Hypothalamus (tissue), 51 donors: Measurements from ENCODE around the gene VSIR.

Source experiments
- DNase-seq, 51 donors: peaks; one replicate each; lab custom pipeline; 2025; lab: John Stamatoyannopoulos, UW

Gene VSIR

DNA sequence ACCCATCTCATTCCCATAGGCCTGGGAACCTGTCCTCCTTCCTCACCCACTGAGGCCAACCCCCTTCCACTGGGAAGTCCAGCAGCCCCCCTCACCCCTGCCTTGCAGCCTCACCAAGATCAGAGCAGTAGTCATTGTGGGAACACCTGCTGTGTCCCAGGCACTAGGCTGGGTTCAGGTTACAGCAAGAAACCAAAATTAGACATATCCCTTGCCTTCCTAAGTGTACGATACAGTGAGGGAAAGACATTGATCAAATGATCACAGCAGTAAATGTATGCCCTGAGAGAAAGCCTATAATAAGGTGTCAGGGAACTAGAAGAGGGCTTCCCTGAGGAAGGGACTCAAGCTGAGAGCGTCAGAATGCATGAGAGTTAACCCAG is 36.8 kb downstream of the VSIR start:
- DNase-seq: no peak

DNA sequence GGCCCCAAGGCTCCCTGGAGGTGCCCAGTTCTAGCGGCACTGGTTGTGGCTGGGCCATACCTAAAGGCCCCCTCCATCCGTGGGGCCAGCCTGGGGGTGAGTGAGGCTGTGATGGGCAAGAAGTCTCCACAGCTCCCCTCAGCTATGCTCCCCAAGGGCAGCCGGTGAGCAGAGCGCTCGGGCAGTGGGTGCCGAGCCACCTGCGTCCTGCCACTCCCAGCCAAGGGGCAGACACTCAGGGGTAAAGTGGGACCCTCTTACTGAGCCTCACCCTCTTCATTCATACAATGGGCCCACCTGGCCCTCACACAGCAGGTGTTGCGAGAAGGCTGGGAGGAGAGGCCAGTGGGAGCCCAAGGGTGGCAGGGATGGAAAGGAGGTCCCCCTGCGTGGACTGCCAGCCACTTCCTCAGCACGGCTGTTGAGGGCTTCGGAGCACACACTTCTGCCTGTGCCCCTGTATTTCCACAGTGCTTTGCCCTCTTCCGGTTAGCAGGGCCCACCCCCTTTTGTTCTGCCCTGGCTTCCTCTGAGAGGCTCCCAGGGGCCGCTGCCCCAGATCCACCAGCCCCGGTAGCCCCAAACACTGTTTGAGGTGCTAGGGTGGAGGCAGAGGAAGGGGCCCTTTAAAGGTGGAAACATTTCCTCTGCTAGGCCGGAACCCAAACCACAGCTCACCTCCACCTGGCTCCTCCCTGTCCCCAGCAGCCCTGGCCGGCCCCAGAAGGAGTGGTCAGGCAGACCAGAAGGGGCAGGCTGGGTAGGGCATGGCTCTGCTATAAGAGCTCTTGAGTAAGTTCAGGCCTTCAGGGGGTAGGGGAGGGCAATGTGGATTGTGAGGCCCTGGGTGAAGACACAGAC is 37.4 kb downstream of the VSIR start:
- DNase-seq: no peak

DNA sequence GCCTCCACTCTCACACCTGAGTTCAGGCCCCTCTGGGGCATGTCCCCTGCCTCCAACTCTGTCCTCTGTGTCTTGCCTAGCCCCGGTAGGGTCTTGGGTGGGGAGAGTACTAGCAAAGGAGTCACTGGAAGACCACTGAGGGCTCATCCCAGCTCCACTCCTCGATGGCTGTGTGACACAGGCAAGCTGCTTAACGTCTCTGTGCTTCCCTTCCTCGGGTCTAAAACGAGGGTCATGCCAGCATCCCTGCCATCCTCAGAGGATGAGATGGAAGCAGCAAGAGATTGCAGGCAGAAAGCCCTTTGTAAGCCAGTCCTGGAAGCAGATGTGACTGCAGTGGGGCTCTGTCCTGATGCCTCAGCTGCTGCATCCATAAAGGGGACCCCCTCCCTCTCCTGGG is 38.5 kb downstream of the VSIR start:
- DNase-seq: no peak

DNA sequence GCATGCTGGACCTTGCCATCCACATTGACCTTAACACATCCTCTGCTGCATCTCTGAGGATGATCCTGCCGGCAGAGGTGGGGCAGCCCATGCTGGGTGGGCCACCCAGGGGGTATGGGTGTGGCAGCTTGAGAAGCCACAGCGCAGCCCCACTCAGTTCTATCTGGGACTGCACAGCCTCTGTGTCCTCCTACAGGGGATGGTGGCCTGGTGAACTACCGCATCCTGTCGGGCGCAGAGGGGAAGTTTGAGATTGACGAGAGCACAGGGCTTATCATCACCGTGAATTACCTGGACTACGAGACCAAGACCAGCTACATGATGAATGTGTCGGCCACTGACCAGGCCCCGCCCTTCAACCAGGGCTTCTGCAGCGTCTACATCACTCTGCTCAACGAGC is 41.5 kb downstream of the VSIR start:
- no peak for DNase-seq

DNA sequence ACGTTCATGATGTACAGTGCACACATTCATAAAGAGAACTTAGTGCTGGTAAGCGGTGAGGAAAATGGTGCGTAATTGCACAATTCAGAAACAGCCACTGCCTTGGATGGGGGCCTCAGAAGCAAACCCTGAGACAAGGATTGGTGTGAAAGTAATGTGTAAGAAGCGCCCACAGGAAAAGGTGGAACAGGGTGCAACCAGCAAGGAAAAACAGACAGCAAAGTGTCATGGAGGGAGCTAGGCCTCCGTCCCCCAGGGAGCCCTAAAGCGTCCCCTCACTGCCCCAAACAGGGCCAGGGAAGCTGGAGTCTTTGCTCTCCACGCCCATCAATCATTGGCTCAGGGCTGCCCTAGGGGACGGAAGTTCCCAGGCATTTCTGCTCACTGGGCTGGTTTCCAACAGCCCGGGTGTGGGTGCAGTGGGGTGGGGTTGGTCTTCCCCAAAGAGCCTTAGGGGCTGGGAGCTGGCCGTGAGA is 44.1 kb downstream of the VSIR start:
- peak in 7 of 51 donors; percentile 11 to 37 (median 20) for DNase-seq

DNA sequence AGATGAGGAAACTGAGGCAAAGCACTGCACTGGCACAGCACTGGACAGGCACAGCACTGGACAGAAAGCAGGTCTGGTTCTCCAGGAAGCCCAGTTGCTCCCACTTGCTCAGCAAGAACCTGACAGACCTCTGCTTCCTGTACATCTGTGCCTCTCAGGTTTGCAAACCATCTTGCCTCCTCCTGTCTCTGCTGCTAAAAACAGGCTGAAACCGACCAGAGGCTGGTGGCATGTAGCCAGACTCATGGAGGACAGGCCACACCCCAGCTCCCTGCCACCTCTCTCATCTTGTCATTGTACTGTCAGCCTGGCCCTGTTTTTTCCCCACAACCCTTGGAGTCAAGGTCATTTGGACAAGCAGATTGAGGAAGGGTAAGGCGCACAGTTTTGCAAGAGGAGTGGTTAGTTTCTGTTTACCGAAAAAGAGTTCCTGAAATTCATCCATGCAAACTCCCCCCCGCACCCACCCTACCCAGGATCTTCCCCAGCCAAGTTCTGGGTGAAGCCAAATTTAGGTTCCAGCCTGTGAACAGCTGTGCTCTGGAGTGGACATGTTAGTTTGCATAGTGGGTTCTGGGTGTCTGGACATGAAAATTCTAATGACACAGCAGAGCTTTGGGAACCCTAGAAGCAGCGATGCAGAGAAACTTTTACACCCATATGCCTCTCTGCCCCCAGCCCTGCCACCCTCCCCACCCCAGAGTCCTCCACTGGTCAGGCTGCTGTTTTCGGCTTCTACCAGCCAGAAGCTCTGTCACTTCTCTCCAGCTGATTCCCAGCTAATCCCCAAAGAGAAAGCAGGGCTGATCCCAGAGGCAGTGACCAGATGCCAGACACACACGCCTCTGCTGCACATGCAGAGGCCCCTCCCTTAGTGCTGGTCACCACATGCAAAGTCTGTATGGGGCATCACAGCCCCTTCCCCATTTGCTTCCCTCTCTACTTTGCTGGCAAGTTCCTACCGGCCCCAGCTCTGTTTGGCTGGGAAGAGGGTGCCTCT is 45.3 kb downstream of the VSIR start:
- DNase-seq: peak in 2 of 51 donors; percentile 9 to 17

DNA sequence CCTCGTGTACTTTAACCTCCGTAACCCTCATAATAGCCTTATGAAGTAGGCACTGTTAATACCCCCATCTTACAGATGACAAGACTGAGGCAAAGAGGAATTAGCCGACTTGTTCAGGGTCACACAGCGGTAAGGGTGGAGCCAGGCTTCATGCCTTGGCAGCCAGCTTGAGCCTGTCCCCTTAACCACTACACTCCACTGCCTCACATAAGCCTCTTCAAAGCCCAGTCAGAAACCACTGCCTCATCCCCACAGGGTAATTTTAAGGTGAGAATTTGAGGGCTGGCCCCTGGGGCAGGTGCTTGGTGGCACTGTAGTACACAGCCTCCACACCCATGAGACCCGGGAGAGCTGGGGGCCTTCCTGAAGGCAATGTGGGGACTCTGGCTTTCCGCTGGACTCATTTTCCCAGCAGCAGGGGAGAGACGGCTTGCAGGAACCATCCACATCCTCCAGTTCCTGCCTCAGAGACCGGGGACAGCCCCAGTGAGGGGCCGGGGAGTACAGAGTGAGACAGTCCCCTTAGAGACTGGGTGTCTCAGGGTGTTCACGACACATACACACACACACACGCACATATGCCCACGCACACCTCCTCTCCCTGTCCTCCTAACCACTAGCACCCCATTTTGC is 46.1 kb downstream of the VSIR start:
- DNase-seq: no peak

DNA sequence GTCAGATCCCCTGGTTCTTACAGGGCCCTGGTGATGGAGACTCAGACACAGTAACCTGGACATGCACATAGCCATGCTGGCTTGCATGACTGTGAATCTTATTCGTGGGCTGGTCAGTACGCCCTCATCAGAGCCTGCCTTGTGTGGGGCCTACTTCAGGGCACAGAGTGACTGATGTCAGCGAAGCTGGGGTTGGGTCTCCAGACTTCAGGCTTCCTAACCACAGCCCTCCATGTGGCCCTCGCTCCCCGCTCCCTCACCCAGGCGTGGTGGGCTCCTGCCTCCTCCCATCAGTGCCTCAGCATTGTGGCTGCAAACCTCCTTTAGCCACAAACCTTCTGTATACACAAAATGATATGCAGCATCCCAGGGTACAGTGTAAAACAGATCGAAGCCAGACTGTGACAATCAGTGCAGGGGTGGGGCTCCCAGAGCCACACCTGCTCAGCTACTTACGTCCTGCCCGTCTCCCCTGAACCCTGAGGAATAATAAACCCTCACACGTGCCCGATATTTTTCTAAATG is 46.7 kb downstream of the VSIR start:
- no peak for DNase-seq

DNA sequence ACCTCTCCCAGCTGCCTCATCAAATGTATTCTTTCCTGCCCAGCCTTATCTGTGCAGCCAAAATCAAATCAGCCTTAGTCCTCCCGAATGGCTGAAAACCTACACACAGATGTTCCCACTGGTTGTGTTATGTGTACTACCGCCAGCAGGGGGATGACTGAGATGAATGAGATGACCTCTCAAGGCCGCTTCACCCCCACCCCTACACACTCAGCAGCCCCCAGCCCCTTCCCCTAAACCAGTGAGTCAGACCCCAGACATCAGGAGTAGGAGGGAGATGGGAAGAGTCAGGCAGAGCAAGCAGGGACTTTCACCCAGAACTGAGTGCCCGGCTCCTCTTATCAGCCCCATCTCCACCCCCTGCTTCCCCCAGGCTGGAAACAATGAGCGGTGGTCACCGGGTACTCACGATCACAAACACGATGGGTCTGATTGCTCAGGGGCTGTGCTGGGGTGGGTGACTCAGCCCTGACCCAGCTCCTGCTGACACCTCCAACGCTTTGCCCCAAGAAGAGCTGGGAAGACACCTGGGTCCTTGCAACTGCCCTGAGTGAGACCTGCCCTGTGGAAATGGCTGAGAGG is 47.2 kb downstream of the VSIR start:
- DNase-seq: no peak

DNA sequence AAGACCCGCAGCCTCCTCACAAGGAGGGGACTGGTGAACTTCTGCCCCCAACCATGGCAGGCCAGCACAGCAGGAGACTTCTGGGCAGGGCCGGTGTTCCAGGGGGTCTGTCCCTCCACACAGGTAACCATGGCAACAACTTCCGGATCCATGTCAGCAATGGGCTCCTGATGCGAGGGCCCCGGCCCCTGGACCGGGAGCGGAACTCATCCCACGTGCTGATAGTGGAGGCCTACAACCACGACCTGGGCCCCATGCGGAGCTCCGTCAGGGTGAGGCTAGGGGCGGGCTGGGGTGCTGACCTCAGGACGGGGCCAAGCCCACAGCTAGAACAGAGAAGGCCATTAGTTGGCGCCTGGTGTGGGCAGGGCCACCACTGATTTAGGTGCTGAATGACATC is 48.1 kb downstream of the VSIR start:
- no peak for DNase-seq

DNA sequence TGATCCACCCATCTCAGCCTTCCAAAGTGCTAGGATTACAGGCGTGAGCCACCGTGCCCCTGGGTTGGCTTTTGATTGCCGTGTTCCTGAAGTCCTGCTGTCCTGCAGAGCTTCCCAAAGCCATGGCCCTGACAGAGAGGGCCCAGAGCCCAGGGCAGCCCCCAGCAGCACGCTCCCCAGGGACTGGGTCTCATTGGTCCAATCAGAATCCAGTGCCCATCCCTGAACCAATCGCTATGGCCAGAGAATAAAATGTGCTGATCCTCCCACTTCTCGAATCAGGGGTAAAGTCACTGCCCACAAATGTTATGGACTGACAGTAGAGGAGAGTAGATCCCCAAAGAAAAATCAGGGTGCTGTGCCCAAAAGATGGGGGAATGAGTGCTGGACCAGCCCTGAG is 48.8 kb downstream of the VSIR start:
- no peak for DNase-seq

DNA sequence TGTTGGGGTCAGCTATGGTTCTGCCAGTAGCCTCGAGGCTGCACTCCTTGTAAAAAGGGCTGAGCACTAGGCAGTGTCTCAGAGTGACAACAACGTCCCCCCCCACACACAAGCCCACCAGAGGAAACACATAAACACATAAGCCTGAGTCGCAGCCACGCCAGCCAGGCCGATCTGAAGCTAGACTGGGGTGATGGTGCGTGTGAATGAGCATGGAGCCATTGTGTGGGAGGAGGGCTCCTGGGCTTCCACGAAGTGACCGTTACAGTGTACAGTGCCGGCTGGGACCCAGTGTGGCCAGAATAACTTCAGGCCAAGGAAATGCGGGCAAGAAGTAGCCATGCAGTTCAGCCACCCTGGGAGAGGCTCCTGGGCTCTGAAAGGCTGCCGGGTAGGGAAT is 50.0 kb downstream of the VSIR start:
- DNase-seq: no peak

DNA sequence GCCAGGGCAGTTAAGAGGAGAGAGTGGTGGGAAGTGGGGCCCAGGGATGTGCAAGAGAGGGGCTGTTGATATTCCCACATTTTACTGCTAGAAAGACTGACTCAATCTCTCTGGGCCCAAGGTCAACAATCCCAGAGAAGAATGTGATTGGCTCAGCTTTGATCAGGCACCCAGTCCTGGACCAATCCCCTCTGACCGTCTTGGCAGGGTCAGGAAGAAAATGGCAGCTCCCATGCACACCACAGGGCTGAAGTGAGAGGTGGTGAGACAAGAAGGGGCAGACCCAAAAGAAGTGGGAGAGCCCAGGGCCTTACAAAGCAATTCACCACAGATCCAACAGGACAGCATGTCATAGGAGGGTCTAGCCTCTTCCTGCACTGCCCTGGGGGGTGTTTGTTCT is 50.5 kb downstream of the VSIR start:
- DNase-seq: no peak

DNA sequence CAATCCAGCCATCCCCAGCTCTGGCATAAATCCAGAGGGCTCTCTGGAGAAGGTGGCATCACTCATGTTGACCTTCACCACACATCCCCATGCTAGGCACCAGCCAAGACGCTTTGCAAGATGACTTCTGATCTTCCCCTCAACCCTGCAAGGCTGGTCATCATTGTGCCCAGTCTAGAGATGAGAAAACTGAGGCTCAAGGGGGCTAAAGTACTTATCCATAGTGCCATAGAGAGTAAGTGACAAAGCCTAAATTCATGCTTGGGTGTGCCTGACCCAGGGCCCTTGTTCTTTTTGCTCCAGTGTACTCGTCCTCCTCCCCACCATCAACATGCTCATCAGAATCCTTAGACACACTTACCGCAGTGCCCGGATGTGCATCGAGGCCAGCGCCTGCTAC is 52.0 kb downstream of the VSIR start:
- no peak for DNase-seq

DNA sequence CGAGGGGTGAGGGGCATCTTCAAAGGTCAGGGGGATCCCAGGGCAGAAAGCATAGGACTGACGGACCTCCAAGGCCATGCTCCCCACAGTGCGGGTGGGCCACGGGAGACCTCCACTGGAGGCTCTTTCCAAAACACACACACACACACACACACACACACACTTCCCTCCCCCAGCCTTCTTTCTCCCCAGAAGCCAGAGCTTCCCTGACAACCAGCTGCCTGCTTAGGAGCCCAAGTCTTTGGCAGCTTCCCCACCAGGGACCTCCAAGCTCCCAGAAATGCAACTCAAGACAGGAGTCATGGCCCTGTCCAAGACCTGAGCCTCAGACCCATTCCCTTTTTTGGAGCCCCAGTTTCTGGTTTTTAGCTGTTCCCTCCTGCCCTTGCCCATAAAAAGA is 53.0 kb downstream of the VSIR start:
- DNase-seq: peak in 15 of 51 donors; percentile 31 to 82 (median 46)

DNA sequence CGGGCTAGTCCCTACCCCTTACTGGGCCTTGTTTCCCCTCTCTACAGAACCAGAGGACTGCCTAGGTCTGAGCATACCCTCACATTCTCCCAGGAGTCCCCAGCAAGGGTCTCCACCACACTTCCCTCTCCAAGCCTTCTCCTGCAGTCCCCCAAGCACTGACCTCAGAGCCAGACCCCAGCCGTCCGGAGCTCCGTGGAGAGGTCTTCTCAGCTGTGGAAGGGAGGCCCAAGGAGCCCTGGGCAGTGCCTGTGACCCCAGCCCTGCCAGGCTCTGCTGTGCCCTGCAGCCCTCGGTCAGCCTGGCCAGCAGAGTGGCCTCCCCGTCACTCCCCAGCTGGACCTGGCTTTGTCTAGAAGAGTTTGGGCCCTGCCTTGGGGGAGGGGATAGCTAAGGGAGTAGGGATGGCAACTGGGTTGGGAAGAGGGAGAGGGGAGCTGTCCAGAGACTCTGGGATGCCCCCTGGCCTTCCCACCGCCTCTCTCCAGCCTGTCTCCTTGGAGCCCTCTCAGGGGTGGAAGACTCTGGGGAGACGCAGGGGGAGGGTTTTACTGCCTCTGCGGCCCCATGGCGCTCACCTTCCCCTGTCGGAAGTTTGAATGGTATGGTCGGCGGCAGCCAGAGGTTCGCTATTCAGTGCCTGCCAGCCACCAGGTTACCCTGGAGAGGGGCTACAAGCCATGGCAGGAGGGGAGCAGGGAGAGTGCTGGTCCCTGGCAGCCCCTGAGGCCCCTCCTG is 53.7 kb downstream of the VSIR start, which contains the start of gene C10orf105:
C10orf105 (minus strand) TSS at position 315 of the 738 bp plus-strand sequence. CDS start 3,441 bp downstream, outside the sequence.
- peak in 22 of 51 donors; percentile 18 to 82 (median 54) for DNase-seq

DNA sequence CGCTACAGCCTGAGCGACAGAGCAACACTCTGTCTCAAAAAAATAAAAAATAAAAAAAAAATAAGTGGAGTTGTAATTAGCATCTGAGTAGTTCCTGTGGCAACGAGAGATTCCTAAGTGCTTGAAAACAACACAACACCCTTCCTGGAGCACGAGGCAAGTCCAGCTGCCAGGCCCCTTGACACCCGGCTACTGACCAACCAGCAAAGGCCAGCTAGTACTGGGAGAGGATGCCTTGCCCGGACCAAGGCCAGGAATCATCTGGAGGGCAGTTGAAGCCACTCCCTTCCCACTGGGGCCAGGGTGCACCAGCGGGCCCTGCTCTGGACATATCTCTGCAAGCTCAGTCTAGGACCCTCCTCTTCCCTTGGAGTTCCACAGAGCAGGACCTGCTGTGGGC is 54.3 kb downstream of the VSIR start:
- peak in 25 of 51 donors; percentile 10 to 68 (median 43) for DNase-seq

DNA sequence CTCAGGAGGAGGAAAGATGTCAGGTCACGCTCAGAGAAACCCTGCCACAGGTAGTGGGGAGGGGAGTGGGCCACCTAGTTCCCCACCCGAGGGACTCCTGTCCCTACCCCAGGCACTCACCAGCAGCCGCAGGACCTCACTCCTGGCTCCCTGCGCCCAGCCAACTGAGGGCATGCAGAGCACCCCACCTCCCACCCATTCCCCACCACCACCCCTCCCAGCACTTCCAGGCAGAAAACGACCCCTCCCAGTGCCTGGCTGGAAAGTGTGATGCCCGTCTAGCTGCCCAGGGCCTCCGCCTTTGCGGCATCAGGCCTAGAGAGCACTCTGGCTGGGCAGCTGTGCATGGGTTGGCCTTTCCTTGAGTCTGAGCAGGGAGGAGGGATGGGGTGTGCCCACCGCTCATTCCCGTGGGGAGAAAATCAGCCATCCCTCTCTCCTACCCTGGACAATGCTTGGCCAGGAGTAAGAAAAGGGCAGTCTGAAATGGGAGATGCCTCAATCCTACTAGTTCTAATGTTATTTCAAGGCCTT is 55.1 kb downstream of the VSIR start:
- DNase-seq: no peak

DNA sequence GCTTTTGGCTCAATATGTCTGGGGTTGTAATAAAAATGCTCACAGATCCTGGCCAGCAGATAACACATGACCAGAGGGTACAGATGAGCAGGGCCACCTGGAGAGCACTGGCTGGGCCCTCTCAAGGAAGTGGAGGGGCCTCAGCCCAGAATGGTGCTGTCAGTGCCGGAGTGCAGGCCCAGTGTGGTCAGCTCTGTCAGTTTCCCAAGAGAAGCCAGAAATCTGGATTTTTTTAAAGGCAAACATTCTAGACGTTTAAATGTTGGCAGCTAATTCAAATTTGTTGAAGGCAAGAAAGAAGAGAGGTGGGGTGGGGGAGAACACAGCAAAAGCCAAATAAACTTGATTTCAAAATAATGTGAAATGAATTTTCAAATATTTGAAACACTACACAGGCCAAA is 55.8 kb downstream of the VSIR start:
- no peak for DNase-seq
